WTC11 (cell line): ENCODE data around the gene MATN3. TPM values are rescaled to one million over a fixed set of nuclear protein-coding genes. Genes with fewer than 3 reads are reported as not detected.

Experiments
- ATAC-seq: fragments of 200-7000 bp; cut with Tn5 transposase; 2 replicates; pipeline ENCODE4 v1.10.0; 2021; ENCODE audit warnings: mild to moderate bottlenecking, moderate library complexity
- CTCF ChIA-PET: fragments of 300-600 bp; sonication (Branson Sonifier 250); formaldehyde crosslinking; loops from one replicate; lab custom pipeline; 2021; ENCODE audit warnings: antibody characterized with exemption; lab: Charles Lee
- POLR2A ChIA-PET: fragments of 350-600 bp; sonication (Branson Sonifier 250); formaldehyde crosslinking; loops from one replicate; lab custom pipeline; 2021; ENCODE audit warnings: antibody characterized with exemption; lab: Charles Lee
- DNase-seq: peaks from one replicate; pipeline ENCODE4 v3.0.0; 2021; ENCODE audit warnings: low spot score
- H3K27ac Mint-ChIP-seq: 2 replicates; pipeline ENCODE4 v1.8.0; 2021; ENCODE audit warnings: mixed read lengths
- H3K27me3 Mint-ChIP-seq: 2 replicates; pipeline ENCODE4 v1.8.0; 2021; ENCODE audit warnings: low read depth, mild to moderate bottlenecking, moderate library complexity, mixed read lengths
- H3K36me3 Mint-ChIP-seq: 2 replicates; pipeline ENCODE4 v1.8.0; 2021; ENCODE audit warnings: mixed read lengths
- H3K4me1 Mint-ChIP-seq: 2 replicates; pipeline ENCODE4 v1.8.0; 2022; ENCODE audit warnings: mixed read lengths
- H3K4me3 Mint-ChIP-seq: 2 replicates; pipeline ENCODE4 v1.8.0; 2021; ENCODE audit warnings: mild to moderate bottlenecking, moderate library complexity, mixed read lengths
- H3K9me3 Mint-ChIP-seq: 2 replicates; pipeline ENCODE4 v1.8.0; 2021; ENCODE audit warnings: mixed read lengths
- ATF1 ChIP-seq: sonication (generic); formaldehyde crosslinking; IDR thresholded peaks from 2 replicates; pipeline ENCODE4 v1.8.1; 2023; ENCODE audit warnings: mild to moderate bottlenecking, moderate library complexity, missing genetic modification reagents
- CBFB ChIP-seq: sonication (generic); formaldehyde crosslinking; IDR thresholded peaks from 2 replicates; pipeline ENCODE4 v1.8.1; 2022; ENCODE audit warnings: mild to moderate bottlenecking, low read depth, missing genetic modification reagents
- CREM ChIP-seq: sonication (generic); formaldehyde crosslinking; IDR thresholded peaks from 2 replicates; pipeline ENCODE4 v1.8.1; 2022; ENCODE audit warnings: mild to moderate bottlenecking, missing genetic modification reagents, moderate library complexity
- ELF4 ChIP-seq: sonication (generic); formaldehyde crosslinking; IDR thresholded peaks from 2 replicates; pipeline ENCODE4 v1.8.1; 2022; ENCODE audit warnings: low read depth, mild to moderate bottlenecking, moderate library complexity, missing genetic modification reagents
- EMX1 ChIP-seq: fragments of 250-450 bp; sonication (Bioruptor Pico); IDR thresholded peaks from 2 replicates; pipeline ENCODE4 v1.8.0; 2021; ENCODE audit warnings: mild to moderate bottlenecking
- FOXP1 ChIP-seq: sonication (generic); formaldehyde crosslinking; IDR thresholded peaks from 2 replicates; pipeline ENCODE4 v1.8.0; 2022; ENCODE audit warnings: missing genetic modification reagents, mild to moderate bottlenecking, moderate library complexity, borderline replicate concordance
- GTF2I ChIP-seq: fragments of 250-450 bp; sonication (Bioruptor Pico); conservative IDR thresholded peaks from 2 replicates; pipeline ENCODE4 v1.4.0; 2021; ENCODE audit warnings: mild to moderate bottlenecking
- MXD4 ChIP-seq: fragments of 250-450 bp; sonication (Bioruptor Pico); IDR thresholded peaks from 2 replicates; pipeline ENCODE4 v1.8.0; 2021; ENCODE audit warnings: mild to moderate bottlenecking, moderate library complexity, borderline replicate concordance
- PRRX2 ChIP-seq: fragments of 250-450 bp; sonication (Bioruptor Pico); IDR thresholded peaks from 2 replicates; pipeline ENCODE4 v1.8.0; 2021; ENCODE audit warnings: mild to moderate bottlenecking
- RELA ChIP-seq: sonication (generic); formaldehyde crosslinking; IDR thresholded peaks from 2 replicates; pipeline ENCODE4 v1.8.1; 2022; ENCODE audit warnings: missing genetic modification reagents, mild to moderate bottlenecking, borderline replicate concordance
- RORB ChIP-seq: fragments of 250-450 bp; sonication (Bioruptor Pico); IDR thresholded peaks from 2 replicates; pipeline ENCODE4 v1.9.0; 2021; ENCODE audit warnings: mild to moderate bottlenecking
- TCF7 ChIP-seq: sonication (generic); formaldehyde crosslinking; IDR thresholded peaks from 2 replicates; pipeline ENCODE4 v1.8.0; 2022; ENCODE audit warnings: mild to moderate bottlenecking, low read depth, missing genetic modification reagents, moderate library complexity
- ZBTB21 ChIP-seq: sonication (generic); formaldehyde crosslinking; IDR thresholded peaks from 2 replicates; pipeline ENCODE4 v1.8.1; 2023; ENCODE audit warnings: mild to moderate bottlenecking, missing genetic modification reagents, borderline replicate concordance
- ZNF317 ChIP-seq: sonication (generic); formaldehyde crosslinking; IDR thresholded peaks from 2 replicates; pipeline ENCODE4 v1.8.1; 2023; ENCODE audit warnings: low read depth, mild to moderate bottlenecking, moderate library complexity, missing genetic modification reagents, borderline replicate concordance
- total RNA-seq: library from RNA; stranded (reverse); gene quantifications from 3 replicates; pipeline ENCODE4 v1.2.3, GENCODE V29; 2021
- TF ChIP-seq, protein P1 (sequence below): sonication (generic); formaldehyde crosslinking; IDR thresholded peaks from 2 replicates; pipeline ENCODE4 v1.8.0; 2022; ENCODE audit warnings: mild to moderate bottlenecking, missing genetic modification reagents
- TF ChIP-seq, protein P2 (sequence below): sonication (generic); formaldehyde crosslinking; IDR thresholded peaks from 2 replicates; pipeline ENCODE4 v1.8.0; 2022; ENCODE audit warnings: mild to moderate bottlenecking, missing genetic modification reagents
- TF ChIP-seq, protein P3 (sequence below): fragments of 250-450 bp; sonication (Bioruptor Pico); IDR thresholded peaks from 2 replicates; pipeline ENCODE4 v1.9.0; 2021; ENCODE audit warnings: moderate library complexity, mild to moderate bottlenecking, inconsistent platforms, borderline replicate concordance
- TF ChIP-seq, protein P4 (sequence below): sonication (generic); formaldehyde crosslinking; conservative IDR thresholded peaks from 2 replicates; pipeline ENCODE4 v1.8.1; 2023; ENCODE audit warnings: mild to moderate bottlenecking, low read depth, missing genetic modification reagents, moderate library complexity
- TF ChIP-seq, protein P5 (sequence below): sonication (generic); formaldehyde crosslinking; conservative IDR thresholded peaks from 2 replicates; pipeline ENCODE4 v1.8.1; 2022; ENCODE audit warnings: mild to moderate bottlenecking, missing genetic modification reagents
- TF ChIP-seq, protein P6 (sequence below): sonication (generic); formaldehyde crosslinking; IDR thresholded peaks from 2 replicates; pipeline ENCODE4 v1.8.0; 2023; ENCODE audit warnings: missing genetic modification reagents, mild to moderate bottlenecking, borderline replicate concordance
- TF ChIP-seq, protein P7 (sequence below): fragments of 250-450 bp; sonication (Bioruptor Pico); IDR thresholded peaks from 2 replicates; pipeline ENCODE4 v1.9.0; 2021; ENCODE audit warnings: mild to moderate bottlenecking

MATN3 gene
- total RNA-seq, 1 experiment from 2014 or later, result 6.3 TPM

DNA sequence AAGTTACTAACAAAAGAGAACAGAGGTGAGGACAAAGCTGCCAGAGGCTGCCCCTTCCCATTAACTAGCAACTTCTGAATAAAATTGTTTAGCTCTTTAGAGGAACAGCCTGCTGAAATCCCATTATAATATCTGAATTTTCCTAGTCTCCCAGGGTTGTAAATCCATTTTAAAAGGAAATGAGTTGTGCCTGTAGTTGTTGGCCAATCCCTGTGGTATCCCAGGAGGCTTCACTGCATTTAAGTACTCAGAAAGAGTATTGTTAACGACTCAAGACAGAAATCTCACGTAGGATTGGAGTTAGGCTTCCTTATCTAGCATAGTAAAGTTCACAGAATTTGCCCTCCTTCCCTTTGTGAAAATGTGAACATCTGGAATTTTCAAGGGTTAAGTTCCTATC, 30.1 kb upstream of the MATN3 start:
- TF ChIP-seq TCF7 (CRISPR knock-in tag) (no peak), PRRX2 (no peak), ATF1 (CRISPR knock-in tag) (no peak), FOXP1 (CRISPR knock-in tag) (no peak), CREM (CRISPR knock-in tag) (no peak), RORB (no peak), MXD4 (CRISPR knock-in tag) (no peak), RELA (CRISPR knock-in tag) (no peak), ZBTB21 (no peak), EMX1 (CRISPR knock-in tag) (no peak)
- TF ChIP-seq, protein P1, sequence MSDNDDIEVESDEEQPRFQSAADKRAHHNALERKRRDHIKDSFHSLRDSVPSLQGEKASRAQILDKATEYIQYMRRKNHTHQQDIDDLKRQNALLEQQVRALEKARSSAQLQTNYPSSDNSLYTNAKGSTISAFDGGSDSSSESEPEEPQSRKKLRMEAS (CRISPR knock-in tag), result no peak
- TF ChIP-seq, protein P2, sequence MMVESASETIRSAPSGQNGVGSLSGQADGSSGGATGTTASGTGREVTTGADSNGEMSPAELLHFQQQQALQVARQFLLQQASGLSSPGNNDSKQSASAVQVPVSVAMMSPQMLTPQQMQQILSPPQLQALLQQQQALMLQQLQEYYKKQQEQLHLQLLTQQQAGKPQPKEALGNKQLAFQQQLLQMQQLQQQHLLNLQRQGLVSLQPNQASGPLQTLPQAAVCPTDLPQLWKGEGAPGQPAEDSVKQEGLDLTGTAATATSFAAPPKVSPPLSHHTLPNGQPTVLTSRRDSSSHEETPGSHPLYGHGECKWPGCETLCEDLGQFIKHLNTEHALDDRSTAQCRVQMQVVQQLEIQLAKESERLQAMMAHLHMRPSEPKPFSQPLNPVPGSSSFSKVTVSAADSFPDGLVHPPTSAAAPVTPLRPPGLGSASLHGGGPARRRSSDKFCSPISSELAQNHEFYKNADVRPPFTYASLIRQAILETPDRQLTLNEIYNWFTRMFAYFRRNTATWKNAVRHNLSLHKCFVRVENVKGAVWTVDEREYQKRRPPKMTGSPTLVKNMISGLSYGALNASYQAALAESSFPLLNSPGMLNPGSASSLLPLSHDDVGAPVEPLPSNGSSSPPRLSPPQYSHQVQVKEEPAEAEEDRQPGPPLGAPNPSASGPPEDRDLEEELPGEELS (CRISPR knock-in tag), result no peak
- TF ChIP-seq, protein P3, sequence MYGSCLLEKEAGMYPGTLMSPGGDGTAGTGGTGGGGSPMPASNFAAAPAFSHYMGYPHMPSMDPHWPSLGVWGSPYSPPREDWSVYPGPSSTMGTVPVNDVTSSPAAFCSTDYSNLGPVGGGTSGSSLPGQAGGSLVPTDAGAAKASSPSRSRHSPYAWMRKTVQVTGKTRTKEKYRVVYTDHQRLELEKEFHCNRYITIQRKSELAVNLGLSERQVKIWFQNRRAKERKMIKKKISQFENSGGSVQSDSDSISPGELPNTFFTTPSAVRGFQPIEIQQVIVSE, result no peak
- TF ChIP-seq, protein P4, sequence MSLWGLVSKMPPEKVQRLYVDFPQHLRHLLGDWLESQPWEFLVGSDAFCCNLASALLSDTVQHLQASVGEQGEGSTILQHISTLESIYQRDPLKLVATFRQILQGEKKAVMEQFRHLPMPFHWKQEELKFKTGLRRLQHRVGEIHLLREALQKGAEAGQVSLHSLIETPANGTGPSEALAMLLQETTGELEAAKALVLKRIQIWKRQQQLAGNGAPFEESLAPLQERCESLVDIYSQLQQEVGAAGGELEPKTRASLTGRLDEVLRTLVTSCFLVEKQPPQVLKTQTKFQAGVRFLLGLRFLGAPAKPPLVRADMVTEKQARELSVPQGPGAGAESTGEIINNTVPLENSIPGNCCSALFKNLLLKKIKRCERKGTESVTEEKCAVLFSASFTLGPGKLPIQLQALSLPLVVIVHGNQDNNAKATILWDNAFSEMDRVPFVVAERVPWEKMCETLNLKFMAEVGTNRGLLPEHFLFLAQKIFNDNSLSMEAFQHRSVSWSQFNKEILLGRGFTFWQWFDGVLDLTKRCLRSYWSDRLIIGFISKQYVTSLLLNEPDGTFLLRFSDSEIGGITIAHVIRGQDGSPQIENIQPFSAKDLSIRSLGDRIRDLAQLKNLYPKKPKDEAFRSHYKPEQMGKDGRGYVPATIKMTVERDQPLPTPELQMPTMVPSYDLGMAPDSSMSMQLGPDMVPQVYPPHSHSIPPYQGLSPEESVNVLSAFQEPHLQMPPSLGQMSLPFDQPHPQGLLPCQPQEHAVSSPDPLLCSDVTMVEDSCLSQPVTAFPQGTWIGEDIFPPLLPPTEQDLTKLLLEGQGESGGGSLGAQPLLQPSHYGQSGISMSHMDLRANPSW, result no peak
- Mint-ChIP-seq H3K4me1 (peaks cover 17% of the 10 kb centered on the region), H3K9me3 (no peaks in the 10 kb centered on the region), H3K27me3 (no peaks in the 10 kb centered on the region), H3K36me3 (peaks cover 24% of the 10 kb centered on the region), H3K27ac (no peak overlapping the region), H3K4me3 (no peak overlapping the region)
- ChIA-PET POLR2A (interaction anchor here (1.6 kb wide), 1 partner anchor 9 kb away, joined by 4 read pairs; the partner anchor contains the start of gene LAPTM4A), CTCF (interaction anchor here (1.0 to 2.2 kb wide), 2 partner anchors 27 to 39 kb away, joined by 3 to 18 read pairs; no protein-coding TSS in a partner anchor)
- DNase-seq (no peak), ATAC-seq (no peak)

DNA sequence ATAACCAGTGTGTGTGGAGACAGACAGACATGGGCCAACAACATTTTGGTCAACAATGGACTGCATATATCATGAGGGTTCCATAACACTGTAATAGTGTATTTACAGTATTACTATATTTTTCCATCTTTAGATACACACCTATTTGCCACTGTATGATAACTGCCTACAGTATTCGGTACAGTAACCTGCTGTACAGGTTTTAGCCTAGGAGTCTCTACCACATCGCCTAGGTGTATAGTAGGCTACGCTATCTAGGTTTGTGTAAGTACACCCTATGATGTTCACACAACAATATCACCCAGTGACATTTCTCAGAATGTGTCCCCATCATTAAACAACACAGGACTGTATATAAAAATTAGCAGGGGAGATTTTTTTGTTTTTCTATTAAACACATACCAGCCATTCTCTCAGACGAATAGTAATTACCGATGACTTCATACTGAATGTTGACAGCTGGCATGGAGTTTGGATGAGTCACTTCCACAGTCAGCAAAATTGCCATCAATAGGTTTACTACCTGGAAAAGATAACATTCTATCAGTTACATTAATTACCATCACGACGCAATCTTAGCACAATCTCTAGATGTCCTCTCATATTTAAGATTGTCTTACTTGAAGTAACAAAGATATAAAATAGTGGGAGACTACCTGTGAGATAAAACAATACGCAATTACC, 28.2 kb upstream of the MATN3 start:
- no peaks in the 10 kb centered on the region for H3K9me3 Mint-ChIP-seq
- TF ChIP-seq CBFB (CRISPR knock-in tag), result no peak
- no peak for TF ChIP-seq ZNF317
- TF ChIP-seq, protein P5, sequence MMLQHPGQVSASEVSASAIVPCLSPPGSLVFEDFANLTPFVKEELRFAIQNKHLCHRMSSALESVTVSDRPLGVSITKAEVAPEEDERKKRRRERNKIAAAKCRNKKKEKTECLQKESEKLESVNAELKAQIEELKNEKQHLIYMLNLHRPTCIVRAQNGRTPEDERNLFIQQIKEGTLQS (CRISPR knock-in tag), result no peak
- TF ChIP-seq, protein P4, result no peak
- TF ChIP-seq, protein P6, sequence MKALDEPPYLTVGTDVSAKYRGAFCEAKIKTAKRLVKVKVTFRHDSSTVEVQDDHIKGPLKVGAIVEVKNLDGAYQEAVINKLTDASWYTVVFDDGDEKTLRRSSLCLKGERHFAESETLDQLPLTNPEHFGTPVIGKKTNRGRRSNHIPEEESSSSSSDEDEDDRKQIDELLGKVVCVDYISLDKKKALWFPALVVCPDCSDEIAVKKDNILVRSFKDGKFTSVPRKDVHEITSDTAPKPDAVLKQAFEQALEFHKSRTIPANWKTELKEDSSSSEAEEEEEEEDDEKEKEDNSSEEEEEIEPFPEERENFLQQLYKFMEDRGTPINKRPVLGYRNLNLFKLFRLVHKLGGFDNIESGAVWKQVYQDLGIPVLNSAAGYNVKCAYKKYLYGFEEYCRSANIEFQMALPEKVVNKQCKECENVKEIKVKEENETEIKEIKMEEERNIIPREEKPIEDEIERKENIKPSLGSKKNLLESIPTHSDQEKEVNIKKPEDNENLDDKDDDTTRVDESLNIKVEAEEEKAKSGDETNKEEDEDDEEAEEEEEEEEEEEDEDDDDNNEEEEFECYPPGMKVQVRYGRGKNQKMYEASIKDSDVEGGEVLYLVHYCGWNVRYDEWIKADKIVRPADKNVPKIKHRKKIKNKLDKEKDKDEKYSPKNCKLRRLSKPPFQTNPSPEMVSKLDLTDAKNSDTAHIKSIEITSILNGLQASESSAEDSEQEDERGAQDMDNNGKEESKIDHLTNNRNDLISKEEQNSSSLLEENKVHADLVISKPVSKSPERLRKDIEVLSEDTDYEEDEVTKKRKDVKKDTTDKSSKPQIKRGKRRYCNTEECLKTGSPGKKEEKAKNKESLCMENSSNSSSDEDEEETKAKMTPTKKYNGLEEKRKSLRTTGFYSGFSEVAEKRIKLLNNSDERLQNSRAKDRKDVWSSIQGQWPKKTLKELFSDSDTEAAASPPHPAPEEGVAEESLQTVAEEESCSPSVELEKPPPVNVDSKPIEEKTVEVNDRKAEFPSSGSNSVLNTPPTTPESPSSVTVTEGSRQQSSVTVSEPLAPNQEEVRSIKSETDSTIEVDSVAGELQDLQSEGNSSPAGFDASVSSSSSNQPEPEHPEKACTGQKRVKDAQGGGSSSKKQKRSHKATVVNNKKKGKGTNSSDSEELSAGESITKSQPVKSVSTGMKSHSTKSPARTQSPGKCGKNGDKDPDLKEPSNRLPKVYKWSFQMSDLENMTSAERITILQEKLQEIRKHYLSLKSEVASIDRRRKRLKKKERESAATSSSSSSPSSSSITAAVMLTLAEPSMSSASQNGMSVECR (CRISPR knock-in tag), result no peak
- TF ChIP-seq ELF4 (CRISPR knock-in tag), result no peak
- TF ChIP-seq CREM (CRISPR knock-in tag), result no peak
- TF ChIP-seq, protein P7, sequence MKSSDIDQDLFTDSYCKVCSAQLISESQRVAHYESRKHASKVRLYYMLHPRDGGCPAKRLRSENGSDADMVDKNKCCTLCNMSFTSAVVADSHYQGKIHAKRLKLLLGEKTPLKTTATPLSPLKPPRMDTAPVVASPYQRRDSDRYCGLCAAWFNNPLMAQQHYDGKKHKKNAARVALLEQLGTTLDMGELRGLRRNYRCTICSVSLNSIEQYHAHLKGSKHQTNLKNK (CRISPR knock-in tag), result no peak
- TF ChIP-seq GTF2I (CRISPR knock-in tag), result no peak
- TF ChIP-seq, all 79 proteins: peak for 0
- Mint-ChIP-seq H3K4me3 (no peak overlapping the region), H3K36me3 (peaks cover 41% of the 10 kb centered on the region), H3K27ac (no peak overlapping the region), H3K4me1 (peaks cover 14% of the 10 kb centered on the region), H3K27me3 (no peaks in the 10 kb centered on the region)
- no peak for DNase-seq
- POLR2A ChIA-PET, result no interaction called here
- CTCF ChIA-PET, result interaction anchor here (1.4 kb wide), 1 partner anchor 25 kb away, joined by 3 read pairs; no protein-coding TSS in a partner anchor
- ATAC-seq, result no peak
